ENCODE data around the gene FAM221B.

Gene FAM221B

GRCh38 chr9:35792024-35792813 is 36.3 kb downstream of the FAM221B start:
- no peak for DNase-seq (ENCODE audit: low read depth, low spot score)

- DNase-seq (ENCODE audit: low read depth, low spot score) = peak; percentile 71
Observed at GRCh38 chr9:35791297-35791921, 37.1 kb downstream of the FAM221B start, which contains the start of gene NPR2. Gene NPR2 (plus strand): TSS chr9:35791591. CDS start chr9:35792409, 818 bp downstream.

- DNase-seq (ENCODE audit: low read depth, low spot score) = peak; percentile 91
Observed at GRCh38 chr9:35790385-35791296, 37.9 kb downstream of the FAM221B start.

GRCh38 chr9:35790025-35790384 is 38.5 kb downstream of the FAM221B start:
- no peak for DNase-seq (ENCODE audit: low read depth, low spot score)

GRCh38 chr9:35789541-35789940 is 39.0 kb downstream of the FAM221B start:
- DNase-seq (ENCODE audit: low read depth, low spot score) = no peak

GRCh38 chr9:35783418-35783817 is 45.1 kb downstream of the FAM221B start:
- no peak for DNase-seq (ENCODE audit: low read depth, low spot score)

- DNase-seq (ENCODE audit: low read depth, low spot score) = no peak
Observed at GRCh38 chr9:35781066-35781465, 47.5 kb downstream of the FAM221B start.

GRCh38 chr9:35778496-35778895 is 50.0 kb downstream of the FAM221B start:
- DNase-seq (ENCODE audit: low read depth, low spot score) = no peak

- DNase-seq (ENCODE audit: low read depth, low spot score) = no peak
Observed at GRCh38 chr9:35776018-35776417, 52.5 kb downstream of the FAM221B start.

- no peak for DNase-seq (ENCODE audit: low read depth, low spot score)
Observed at GRCh38 chr9:35774907-35775635, 53.5 kb downstream of the FAM221B start.

GRCh38 chr9:35771943-35772342 is 56.6 kb downstream of the FAM221B start:
- no peak for DNase-seq (ENCODE audit: low read depth, low spot score)

- no peak for DNase-seq (ENCODE audit: low read depth, low spot score)
Observed at GRCh38 chr9:35771534-35771933, 57.0 kb downstream of the FAM221B start.

- DNase-seq (ENCODE audit: low read depth, low spot score) = no peak
Observed at GRCh38 chr9:35771075-35771433, 57.5 kb downstream of the FAM221B start.

GRCh38 chr9:35769763-35770162 is 58.8 kb downstream of the FAM221B start:
- no peak for DNase-seq (ENCODE audit: low read depth, low spot score)

- no peak for DNase-seq (ENCODE audit: low read depth, low spot score)
Observed at GRCh38 chr9:35767458-35767857, 61.1 kb downstream of the FAM221B start.

- no peak for DNase-seq (ENCODE audit: low read depth, low spot score)
Observed at GRCh38 chr9:35766997-35767396, 61.5 kb downstream of the FAM221B start.
